Mucosa of descending colon (tissue), 3 donors: Measurements from ENCODE around the gene FAT1. TPM values are rescaled to one million over a fixed set of nuclear protein-coding genes. Genes with fewer than 3 reads are reported as not detected.
A peak's percentile ranks its signal among the peaks of the same experiment; 100 is the strongest.

ENCODE experiments used
- ATAC-seq: fragments of 200-7000 bp; cut with Tn5 transposase; one replicate; pipeline ENCODE4 v1.9.1; 2020; ENCODE audit warnings: mild to moderate bottlenecking, moderate library complexity
- DNase-seq, 3 donors: peaks; one replicate each; pipeline ENCODE4 v3.0.0-alpha.2; 2020
- H3K36me3 ChIP-seq: fragments of 200-600 bp; one replicate; pipeline ENCODE4 v1.8.0; 2021; ENCODE audit warnings: low read depth, mild to moderate bottlenecking
- H3K4me1 ChIP-seq: fragments of 200-600 bp; one replicate; pipeline ENCODE4 v1.8.0; 2021; ENCODE audit warnings: low read depth, mild to moderate bottlenecking
- H3K4me3 ChIP-seq: fragments of 200-600 bp; one replicate; pipeline ENCODE4 v1.8.0; 2021; ENCODE audit warnings: mild to moderate bottlenecking
- H3K9me3 ChIP-seq: fragments of 200-600 bp; one replicate; pipeline ENCODE4 v1.8.0; 2021; ENCODE audit warnings: mild to moderate bottlenecking
- CTCF ChIP-seq: fragments of 200-600 bp; IDR thresholded peaks from one replicate; pipeline ENCODE4 v1.8.0; 2022; ENCODE audit warnings: antibody characterized with exemption, mild to moderate bottlenecking
- intact Hi-C, 2 donors: fragments of 100-400 bp; cut with DNase I in 1 of 2; cut with micrococcal nuclease in 1 of 2; formaldehyde crosslinking; loops; one replicate each; pipeline versions ENCODE4 v1.11.0 to v1.11.1; 2022; cut with DNase I, micrococcal nuclease
- total RNA-seq, 3 donors: library from RNA; stranded (reverse); fragmentation: NEBNext Ultra II Directional in 2 of 3; extraction: Animal tissue kit (Norgen Biotek cat#: 25700) in 2 of 3; gene quantifications; one replicate each; pipeline versions ENCODE4 v1.2.1 to v1.2.4, GENCODE V29; 2021 to 2023
- donor health status: DM: no; HTN: no; CAD: no; lungs with moderate emphysema.
- donor health status: DM: no; HTN: no; CAD: no.
- donor health status: DM: no; HTN: yes; CAD: no.

Gene FAT1
- total RNA-seq, 3 donors from 2014 or later: 241 to 337 (median 259) TPM

GRCh38 chr4:186710521-186711119 lies 13.0 kb downstream of the FAT1 start:
- ATAC-seq (no peak), DNase-seq (no peak)
- intact Hi-C loops: no loop called here
- TF ChIP-seq CTCF: no peak
- Histone ChIP-seq H3K36me3 (no peaks in the 10 kb centered on the region), H3K4me1 (peaks cover 16% of the 10 kb centered on the region), H3K4me3 (no peak overlapping the region), H3K9me3 (no peaks in the 10 kb centered on the region)

GRCh38 chr4:186709517-186709916 lies 14.1 kb downstream of the FAT1 start:
- no peak for DNase-seq
- intact Hi-C loops: loop anchor here in 1 of 2 donors (10.0 kb wide), 1 partner anchor 55 kb away; no protein-coding TSS in a partner anchor
- no peak for ATAC-seq
- no peak for TF ChIP-seq CTCF
- Histone ChIP-seq H3K4me3 (no peak overlapping the region), H3K36me3 (no peaks in the 10 kb centered on the region), H3K4me1 (peaks cover 21% of the 10 kb centered on the region), H3K9me3 (no peaks in the 10 kb centered on the region)

- no peak for TF ChIP-seq CTCF
- H3K4me1 ChIP-seq: peaks cover 29% of the 10 kb centered on the region
- intact Hi-C loops: loop anchor here in 1 of 2 donors (10.0 kb wide), 1 partner anchor 54 kb away; no protein-coding TSS in a partner anchor
- no peak overlapping the region for H3K4me3 ChIP-seq
- H3K9me3 ChIP-seq: no peaks in the 10 kb centered on the region
- ATAC-seq: peak; percentile 71
- H3K36me3 ChIP-seq: no peaks in the 10 kb centered on the region
- peak in 1 of 3 donors; percentile 66 for DNase-seq
These were observed 15.1 kb downstream of the FAT1 start for GRCh38 chr4:186708554-186708953.

GRCh38 chr4:186707996-186708395 lies 15.7 kb downstream of the FAT1 start:
- TF ChIP-seq CTCF: no peak
- H3K4me3 ChIP-seq: no peak overlapping the region
- intact Hi-C loops: loop anchor here in 1 of 2 donors (10.0 kb wide), 1 partner anchor 53 kb away; no protein-coding TSS in a partner anchor
- H3K9me3 ChIP-seq: no peaks in the 10 kb centered on the region
- H3K4me1 ChIP-seq: peaks cover 33% of the 10 kb centered on the region
- H3K36me3 ChIP-seq: no peaks in the 10 kb centered on the region
- DNase-seq (peak; percentile 63 to 75 (median 74)), ATAC-seq (peak; percentile 86)

- Histone ChIP-seq H3K9me3 (no peaks in the 10 kb centered on the region), H3K4me3 (no peak overlapping the region), H3K36me3 (no peaks in the 10 kb centered on the region), H3K4me1 (peaks cover 38% of the 10 kb centered on the region)
- intact Hi-C loops: loop anchor here in 1 of 2 donors (10.0 kb wide), 1 partner anchor 53 kb away; no protein-coding TSS in a partner anchor
- ATAC-seq (peak; percentile 5), DNase-seq (no peak)
- TF ChIP-seq CTCF: no peak
These were observed 16.1 kb downstream of the FAT1 start for GRCh38 chr4:186707574-186707973.
